ENCODE measurements around the gene OXNAD1.

Gene OXNAD1

GRCh38 chr3:16346413-16347081, 81.5 kb downstream of the OXNAD1 start:
- DNase-seq (ENCODE audit: extremely low read depth, low read depth), result no peak
- TF ChIP-seq CTCF (IDR thresholded peaks at IDR 0.05; ENCODE audit: low read depth, low read length, missing control alignments), result no peak
- no peak overlapping the region for H3K4me3 ChIP-seq (replicated peaks; ENCODE audit: low read depth, low read length)

- TF ChIP-seq CTCF (IDR thresholded peaks at IDR 0.05; ENCODE audit: low read depth, low read length, missing control alignments), result no peak
- no peak for DNase-seq (ENCODE audit: extremely low read depth, low read depth)
These were observed 82.5 kb downstream of the OXNAD1 start for GRCh38 chr3:16347548-16347947.

GRCh38 chr3:16349986-16350596, 85.1 kb downstream of the OXNAD1 start:
- peak; percentile 75 for DNase-seq (ENCODE audit: extremely low read depth, low read depth)

More at GRCh38 chr3:16347548-16347947, 82.5 kb downstream of the OXNAD1 start:
- H3K4me3 ChIP-seq (replicated peaks; ENCODE audit: low read depth, low read length), result no peak overlapping the region

GRCh38 chr3:16350597-16351318, 85.7 kb downstream of the OXNAD1 start:
- no peak overlapping the region for H3K4me3 ChIP-seq (replicated peaks; ENCODE audit: low read depth, low read length)
- DNase-seq (ENCODE audit: extremely low read depth, low read depth), result no peak
- TF ChIP-seq CTCF (IDR thresholded peaks at IDR 0.05; ENCODE audit: low read depth, low read length, missing control alignments), result no peak

More at GRCh38 chr3:16349986-16350596, 85.1 kb downstream of the OXNAD1 start:
- H3K4me3 ChIP-seq (replicated peaks; ENCODE audit: low read depth, low read length), result no peak overlapping the region
- no peak for TF ChIP-seq CTCF (IDR thresholded peaks at IDR 0.05; ENCODE audit: low read depth, low read length, missing control alignments)

GRCh38 chr3:16352428-16352827, 87.4 kb downstream of the OXNAD1 start:
- no peak for TF ChIP-seq CTCF (IDR thresholded peaks at IDR 0.05; ENCODE audit: low read depth, low read length, missing control alignments)
- DNase-seq (ENCODE audit: extremely low read depth, low read depth), result no peak
- H3K4me3 ChIP-seq (replicated peaks; ENCODE audit: low read depth, low read length), result no peak overlapping the region

- TF ChIP-seq CTCF (IDR thresholded peaks at IDR 0.05; ENCODE audit: low read depth, low read length, missing control alignments), result no peak
- no peak overlapping the region for H3K4me3 ChIP-seq (replicated peaks; ENCODE audit: low read depth, low read length)
- DNase-seq (ENCODE audit: extremely low read depth, low read depth), result no peak
These were observed 89.3 kb downstream of the OXNAD1 start for GRCh38 chr3:16354291-16354690.
